NCI-H345 (cell line): Measurements from ENCODE around the gene PRODH2.
"Not testable (repeated sequence)": the region's sequence is repeated elsewhere in the genome, so short reads cannot be mapped to it uniquely, and the experiment has no call there.

ENCODE experiments used
- DNase-seq: peaks from one replicate; lab custom pipeline; 2025; lab: John Stamatoyannopoulos, UW

Gene PRODH2

GRCh38 chr19:35796645-35797542, 15.8 kb downstream of the PRODH2 start:
- no peak for DNase-seq

GRCh38 chr19:35795564-35795963, 17.1 kb downstream of the PRODH2 start:
- not testable (repeated sequence) for DNase-seq

- DNase-seq = no peak
Observed at GRCh38 chr19:35793381-35794165, 19.1 kb downstream of the PRODH2 start.

GRCh38 chr19:35792888-35793287, 19.8 kb downstream of the PRODH2 start:
- DNase-seq = no peak

GRCh38 chr19:35792312-35792711, 20.3 kb downstream of the PRODH2 start:
- no peak for DNase-seq

GRCh38 chr19:35791814-35792279, 20.8 kb downstream of the PRODH2 start:
- no peak for DNase-seq

- DNase-seq = peak; percentile 91
Observed at GRCh38 chr19:35790981-35791813, 21.4 kb downstream of the PRODH2 start.

GRCh38 chr19:35789978-35790944, 22.4 kb downstream of the PRODH2 start:
- DNase-seq = no peak

- DNase-seq = no peak
Observed at GRCh38 chr19:35789195-35789977, 23.3 kb downstream of the PRODH2 start.

- no peak for DNase-seq
Observed at GRCh38 chr19:35788205-35788960, 24.3 kb downstream of the PRODH2 start.

GRCh38 chr19:35787227-35787799, 25.3 kb downstream of the PRODH2 start:
- DNase-seq = no peak

GRCh38 chr19:35786299-35787160, 26.1 kb downstream of the PRODH2 start:
- DNase-seq = no peak

GRCh38 chr19:35785339-35785627, 27.4 kb downstream of the PRODH2 start:
- no peak for DNase-seq

- no peak for DNase-seq
Observed at GRCh38 chr19:35784503-35785338, 27.9 kb downstream of the PRODH2 start.

GRCh38 chr19:35783469-35784434, 28.9 kb downstream of the PRODH2 start:
- DNase-seq = no peak

GRCh38 chr19:35782589-35782988, 30.1 kb downstream of the PRODH2 start:
- DNase-seq = no peak
